HG03045 (cell line): ENCODE data around the gene DDX10.

Experiments
- ATAC-seq: cut with Tn5 transposase; IDR thresholded peaks from one replicate; pipeline ENCODE4 v1.9.1; 2021; ENCODE audit warnings: mild to moderate bottlenecking, moderate library complexity; ENCODE audit not compliant: unreplicated experiment

DDX10 gene

DNA sequence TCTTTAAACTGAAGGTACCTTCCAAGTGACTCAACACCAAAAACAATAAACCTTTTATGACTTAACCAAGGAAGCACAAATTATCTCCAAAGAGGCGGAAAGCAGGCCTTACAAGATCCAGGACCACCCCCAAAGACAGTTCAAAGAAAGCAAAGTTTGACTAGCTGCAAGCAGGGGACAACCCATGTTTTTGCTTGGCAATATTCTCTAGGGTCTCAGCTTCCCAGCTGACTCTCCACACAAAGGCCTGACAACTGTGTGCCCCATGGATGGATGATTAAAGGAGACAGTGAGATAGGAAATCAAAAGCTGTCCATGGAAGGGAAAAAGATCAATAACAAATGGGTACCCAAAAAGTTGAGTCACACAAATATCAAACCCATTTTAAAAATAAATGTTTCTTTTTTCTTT, 232.2 kb downstream of the DDX10 start:
- no peak for ATAC-seq

DNA sequence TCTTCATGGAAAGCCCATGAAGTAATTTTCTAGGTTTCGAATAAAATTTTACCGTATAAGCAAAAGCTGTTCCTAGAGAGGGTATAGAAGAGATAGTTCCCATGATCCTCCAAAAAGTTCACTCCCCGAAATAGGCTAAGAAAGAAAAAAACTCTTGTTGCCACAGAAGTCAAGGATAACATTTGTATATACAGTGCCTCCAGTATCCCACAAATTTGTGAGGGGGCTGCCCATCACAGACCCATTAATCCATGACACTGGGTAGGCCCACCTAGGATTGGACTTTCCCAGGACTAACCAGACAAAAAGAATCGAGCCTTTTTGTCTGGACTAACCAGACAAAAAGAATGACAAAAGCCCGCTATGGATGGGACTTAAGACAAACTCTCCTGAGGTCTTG, 233.0 kb downstream of the DDX10 start:
- no peak for ATAC-seq

DNA sequence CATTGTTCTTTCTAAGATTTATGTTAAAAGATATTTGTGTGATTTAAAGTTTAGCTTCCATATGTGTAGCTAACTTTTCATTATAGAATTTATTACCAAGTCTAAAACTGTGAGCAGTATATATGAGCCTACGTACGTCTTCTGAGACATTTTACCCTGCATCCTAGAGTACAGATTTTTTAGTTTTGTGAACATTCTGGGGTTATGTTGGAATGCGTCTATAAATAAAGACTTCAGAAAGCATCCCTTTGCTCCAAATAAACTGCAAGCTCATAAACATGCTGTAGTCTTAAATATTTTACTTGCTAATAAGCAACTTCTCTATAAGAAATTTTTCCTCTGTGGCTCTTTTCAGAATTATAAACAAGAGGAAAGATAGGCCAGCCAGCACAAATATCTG, 236.5 kb downstream of the DDX10 start:
- no peak for ATAC-seq

DNA sequence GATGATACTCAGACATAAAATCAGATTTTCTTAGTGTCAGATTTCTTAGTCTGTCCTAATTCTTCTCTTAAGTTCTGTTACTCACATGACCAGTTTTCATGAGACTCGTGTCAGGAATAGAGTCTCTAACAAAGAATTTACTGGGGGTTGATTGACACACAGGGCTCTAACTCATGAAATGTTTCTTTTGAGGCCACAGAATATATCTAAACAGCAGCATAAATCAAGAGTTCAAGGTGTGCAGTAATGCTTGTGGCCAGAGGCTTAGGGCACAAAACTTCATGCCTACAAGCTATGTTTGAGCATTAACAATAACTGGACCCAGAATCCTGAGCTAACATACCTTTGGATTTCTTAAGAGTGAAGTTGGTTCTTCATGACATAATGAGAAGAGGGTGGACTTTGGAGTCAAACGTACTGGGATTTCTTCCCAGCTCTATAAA, 237.2 kb downstream of the DDX10 start:
- ATAC-seq, result no peak

DNA sequence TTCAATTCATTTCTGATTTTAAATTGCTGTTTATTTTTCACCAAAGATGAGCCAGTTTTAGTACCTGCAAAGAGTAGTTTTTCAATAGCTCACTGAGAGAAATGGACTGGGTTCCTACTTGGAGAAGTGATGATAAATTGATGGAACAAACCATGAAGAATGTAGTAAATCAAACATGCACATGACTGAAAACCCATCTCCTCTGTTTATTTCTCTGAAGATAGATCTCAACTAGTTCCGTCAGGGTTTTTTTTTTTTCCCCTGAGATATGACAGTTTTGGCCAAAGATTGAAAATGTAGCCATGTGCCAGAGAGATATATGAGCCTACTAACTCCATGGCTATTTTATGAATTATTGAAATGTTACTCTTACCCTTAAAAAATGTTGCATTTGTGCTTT, 239.6 kb downstream of the DDX10 start:
- ATAC-seq, result no peak

DNA sequence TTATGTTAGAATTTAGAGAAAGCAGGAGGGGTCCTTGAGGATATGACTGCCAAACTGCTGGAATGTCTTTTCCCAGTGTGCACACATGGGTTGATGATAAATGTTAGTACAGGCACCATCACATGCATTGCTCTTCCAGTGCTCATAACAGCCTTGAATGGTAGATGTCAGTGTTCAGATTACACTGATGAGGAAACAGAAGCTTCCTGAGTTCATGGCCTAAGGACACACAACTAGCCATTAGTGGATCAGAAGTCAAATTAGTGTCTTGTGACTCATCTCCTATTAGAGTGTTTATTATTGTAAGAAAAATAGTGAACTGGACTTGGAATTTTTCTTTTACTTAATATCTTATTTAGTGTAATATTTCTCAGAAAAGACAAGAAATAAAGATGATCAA, 241.5 kb downstream of the DDX10 start:
- no peak for ATAC-seq

DNA sequence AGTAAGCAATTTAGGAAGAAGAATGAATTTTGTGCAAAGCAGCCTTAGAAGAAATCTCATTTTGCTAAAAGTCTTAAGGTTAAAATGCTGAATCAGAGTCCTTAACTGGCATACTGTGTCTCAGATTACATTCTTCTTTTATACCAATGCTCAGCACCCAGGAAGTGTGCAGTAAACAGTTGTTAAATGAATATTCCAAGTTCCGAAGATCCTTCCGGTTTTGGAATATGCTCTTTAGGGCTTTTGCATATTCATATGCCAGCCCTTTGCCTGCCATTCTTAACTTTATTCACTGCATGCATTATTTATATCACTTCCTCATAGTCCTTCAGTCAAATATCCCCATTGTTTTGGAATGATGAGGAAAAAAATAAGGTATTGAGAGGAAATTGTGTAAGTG, 242.0 kb downstream of the DDX10 start:
- no peak for ATAC-seq

DNA sequence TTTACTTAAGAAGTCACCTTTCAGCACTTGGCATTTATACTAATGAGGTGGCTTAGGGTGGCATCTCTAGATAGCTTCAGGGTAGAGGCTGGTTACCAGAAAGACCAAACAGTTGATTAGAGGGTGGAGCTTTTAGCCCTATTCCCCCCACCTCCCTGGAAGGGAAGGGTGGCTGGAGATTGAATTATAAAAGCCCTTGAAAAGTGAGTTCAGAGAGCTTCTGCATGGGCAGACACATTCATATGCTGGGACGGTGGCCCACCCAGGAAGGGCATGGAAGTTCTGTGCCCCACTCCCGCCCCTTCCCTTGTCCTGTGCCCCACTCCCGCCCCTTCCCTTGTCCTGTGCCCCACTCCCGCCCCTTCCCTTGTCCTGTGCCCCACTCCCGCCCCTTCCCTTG, 244.2 kb downstream of the DDX10 start:
- no peak for ATAC-seq

DNA sequence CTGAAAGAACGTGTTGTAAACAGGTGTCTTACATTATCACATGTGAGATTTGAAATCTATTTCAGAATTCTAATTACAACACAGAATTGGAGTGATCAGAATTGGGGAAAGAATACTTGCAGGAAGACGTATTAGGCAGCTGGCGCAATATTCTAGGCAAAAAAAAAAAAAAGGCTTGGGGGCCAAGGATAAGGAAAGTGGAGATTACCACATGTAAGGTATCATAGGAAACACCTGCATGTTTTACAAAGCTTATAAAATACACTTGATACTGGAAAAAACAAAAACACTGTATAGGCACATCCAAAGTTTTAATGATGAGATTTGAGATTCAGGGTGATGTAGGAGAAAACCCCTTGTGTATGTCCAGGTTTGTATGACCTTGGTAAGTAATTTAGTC, 245.1 kb downstream of the DDX10 start:
- no peak for ATAC-seq

DNA sequence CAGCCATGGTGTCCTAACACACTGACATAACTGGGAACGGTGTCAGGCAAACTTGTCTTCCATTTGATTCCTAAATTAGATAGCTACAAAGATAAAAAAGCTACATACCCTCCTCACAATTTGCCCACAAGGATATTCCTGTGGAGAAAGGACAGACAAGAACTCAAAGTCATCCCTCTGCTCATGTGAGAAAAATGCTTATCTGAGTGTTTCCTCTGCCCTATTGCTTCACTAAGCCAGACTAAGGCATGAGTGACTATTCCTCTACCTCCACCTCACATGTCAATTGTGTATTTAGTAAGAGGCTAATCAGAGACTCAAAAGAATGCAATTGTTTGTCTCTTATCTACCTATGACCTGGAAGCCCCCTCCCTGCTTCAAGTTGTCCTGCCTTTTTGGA, 247.7 kb downstream of the DDX10 start:
- no peak for ATAC-seq

DNA sequence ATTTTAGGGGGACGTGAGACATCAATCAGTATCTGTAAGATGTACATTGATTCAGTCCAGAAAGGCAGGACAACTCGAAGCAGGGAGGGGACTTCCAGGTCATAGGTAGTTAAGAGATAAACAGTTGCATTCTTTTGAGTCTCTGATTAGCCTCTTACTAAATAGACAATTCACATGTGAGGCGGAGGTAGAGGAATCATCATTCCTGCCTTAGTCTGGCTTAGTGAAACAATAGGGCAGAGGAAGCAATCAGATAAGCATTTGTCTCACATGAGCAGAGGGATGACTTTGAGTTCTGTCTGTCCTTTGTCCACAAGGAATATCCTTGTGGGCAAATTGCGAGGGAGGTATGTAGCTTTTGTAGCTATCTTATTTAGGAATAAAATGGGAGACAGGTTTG, 248.3 kb downstream of the DDX10 start:
- ATAC-seq, result no peak

DNA sequence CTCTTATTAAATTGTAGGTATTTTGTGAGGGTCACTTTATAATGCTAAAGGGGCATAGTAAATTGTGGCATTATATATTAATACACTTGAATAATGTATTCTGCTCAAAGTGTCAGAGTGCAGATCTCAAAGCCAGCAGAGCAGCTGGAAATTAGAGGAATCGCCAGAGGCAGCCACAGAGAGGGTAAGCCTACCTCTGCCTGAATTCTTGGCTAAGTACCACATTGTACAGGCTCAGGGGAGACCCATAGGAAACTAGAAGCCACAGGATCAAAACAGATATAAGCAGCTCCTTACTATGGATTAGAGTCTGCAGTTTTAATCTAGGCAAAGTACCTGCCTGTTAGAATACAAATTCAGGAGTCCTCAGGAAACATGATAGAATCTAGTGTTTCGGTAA, 249.3 kb downstream of the DDX10 start:
- ATAC-seq, result no peak

DNA sequence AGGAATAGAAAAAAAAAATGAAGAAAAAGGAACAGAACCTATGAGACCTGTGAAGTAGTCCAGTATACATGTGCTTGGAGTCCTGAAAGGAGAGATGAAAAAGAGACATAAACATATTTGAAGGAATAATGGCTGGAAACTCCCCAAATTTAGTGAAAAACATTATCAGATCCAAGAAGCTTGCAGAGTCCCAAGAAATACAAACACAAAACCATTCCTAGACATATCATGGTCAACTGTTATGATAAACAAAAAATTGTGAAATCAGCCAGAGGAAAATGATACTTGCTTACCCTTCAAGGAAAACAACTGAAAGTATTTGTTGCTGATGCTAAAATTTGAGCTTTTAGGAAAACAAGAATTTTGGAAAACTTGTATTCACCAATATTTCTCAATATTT, 250.1 kb downstream of the DDX10 start:
- no peak for ATAC-seq

DNA sequence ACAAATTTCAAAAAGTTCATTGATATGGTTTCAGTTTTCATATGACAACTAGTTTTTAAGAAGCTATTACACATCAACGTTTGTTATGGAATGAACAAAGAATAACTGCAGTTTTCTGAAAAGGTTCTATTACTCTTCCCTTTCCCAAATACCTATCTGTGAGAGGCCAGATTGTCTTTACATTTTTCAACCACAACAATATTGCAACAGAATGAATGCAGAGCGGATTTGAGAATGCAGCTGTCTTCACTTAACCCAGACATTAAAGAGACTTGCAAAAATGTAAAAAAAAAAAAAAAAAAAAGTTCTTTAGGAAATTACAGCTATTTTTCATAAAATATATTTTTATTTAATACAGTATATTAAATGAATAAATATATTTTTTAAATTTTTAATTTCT, 250.8 kb downstream of the DDX10 start:
- ATAC-seq, result no peak

DNA sequence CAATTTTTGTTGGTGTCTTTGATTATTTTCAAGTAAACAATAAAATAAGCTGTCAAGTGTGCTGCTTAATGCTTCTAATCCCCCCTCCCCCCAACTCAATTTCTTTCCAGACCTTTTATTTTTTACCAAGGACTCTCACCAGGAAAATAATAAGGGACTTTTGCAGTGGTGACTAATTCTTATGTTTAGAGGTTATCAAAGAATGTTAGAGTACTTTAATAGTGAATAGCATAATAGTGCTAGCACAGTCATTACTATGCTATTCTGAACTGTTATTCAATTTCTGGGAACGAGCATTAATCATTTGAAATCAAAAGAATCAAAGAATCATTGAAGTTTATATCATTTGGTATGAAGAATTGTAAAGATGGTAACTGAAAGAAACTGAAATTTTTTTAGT, 251.4 kb downstream of the DDX10 start:
- no peak for ATAC-seq

DNA sequence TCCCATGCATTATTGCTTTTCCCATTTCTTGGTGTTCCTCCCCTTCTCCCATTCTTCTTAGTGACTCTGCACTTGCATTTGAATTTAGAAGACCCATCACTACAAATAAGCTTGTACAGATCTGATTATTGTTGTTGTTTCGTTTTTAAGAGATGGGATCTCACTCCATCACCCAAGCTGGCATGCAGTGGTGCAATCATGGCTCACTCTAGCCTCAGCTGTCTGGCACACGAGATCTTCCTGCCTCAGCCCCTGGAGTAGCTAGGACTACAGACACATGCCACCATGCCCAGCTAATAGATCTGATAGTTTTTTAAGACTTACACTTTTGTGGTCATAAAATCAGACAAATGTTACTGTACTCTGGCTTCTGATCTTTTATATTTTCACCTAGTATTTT, 252.1 kb downstream of the DDX10 start:
- ATAC-seq, result no peak

DNA sequence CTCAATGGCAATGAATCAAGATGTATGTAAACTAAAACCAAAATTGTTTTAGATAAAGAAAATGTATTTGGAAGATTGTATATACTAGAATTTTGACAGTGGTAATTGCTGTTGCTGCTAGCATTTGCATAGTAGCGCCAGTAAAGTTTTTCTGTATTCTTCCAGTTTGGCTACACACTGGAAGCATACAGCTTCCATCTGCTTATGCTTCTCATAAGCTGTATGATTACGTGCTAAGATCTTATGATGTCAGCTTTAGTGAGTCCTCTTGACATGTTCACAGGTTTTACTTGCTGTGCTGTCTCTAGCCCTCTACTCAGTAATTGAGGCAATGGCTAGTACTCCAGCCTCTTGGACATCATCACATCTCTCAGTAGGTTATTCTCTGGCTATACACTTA, 256.3 kb downstream of the DDX10 start:
- no peak for ATAC-seq

DNA sequence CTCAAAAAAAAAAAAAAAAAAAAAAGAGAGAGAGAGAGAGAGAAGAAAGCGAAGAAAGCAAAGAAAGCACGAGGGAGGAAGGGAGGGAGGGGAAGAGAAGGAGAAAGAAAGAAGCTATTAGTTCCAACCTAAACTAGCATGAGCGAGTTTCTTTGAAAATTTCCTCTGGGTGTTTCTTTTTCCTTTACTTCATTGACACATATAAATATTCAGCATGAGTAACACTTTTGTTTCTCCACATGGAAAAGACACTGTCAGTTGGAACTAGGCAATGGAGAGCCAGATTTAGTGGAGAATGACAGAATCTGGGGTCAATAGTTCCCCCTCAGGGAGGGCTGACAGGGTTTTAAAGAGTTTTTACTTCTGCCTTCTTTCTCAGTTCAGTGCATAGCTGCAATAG, 257.4 kb downstream of the DDX10 start:
- no peak for ATAC-seq

DNA sequence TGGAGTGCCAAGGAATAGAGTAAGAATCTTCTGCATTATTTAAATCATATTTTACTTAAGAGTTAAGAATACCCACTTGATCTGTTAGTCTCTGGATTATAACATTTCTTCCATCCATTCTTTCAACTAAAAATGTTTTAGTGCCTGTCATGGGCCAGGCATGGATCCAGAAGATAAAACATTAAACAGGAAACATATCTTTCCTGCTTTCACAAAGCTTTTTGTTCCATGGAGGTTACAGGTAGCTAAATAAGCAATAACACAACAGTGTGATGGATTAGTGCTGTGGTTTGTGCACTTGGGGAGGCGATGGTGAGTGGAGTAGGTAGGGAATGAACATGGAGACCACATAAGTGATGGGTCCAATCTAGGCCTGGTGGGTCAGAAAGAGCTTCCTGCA, 258.5 kb downstream of the DDX10 start:
- no peak for ATAC-seq

DNA sequence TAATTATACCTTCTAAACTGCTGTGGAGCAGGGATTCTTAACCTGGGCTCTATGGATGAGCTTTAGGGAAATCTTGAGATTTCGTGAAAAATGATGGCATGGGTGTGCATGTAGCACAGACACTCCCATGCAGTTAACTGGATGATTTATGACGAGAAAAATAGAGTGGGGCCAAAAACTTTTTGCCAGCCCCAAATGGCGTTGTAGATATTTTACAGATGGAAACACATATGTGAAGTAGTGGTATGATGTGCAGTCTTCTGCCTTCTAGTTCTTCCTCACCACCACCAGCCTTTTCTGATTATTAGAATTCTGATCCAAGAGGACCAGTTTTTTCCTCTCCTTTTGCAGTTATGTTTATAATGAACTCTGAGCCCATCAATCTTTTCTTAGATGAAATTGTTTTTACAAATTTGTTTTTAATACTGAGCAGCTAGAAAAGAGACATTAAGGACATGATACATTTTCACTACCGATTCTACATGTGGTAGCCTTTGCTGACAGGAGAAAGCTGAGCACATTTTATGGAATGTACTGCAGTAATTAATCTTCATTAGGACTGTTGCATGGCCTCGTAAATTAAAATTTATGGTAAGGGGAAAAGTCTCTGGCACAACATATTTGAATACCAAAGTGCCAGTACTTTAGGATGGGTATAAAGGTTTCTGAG, 261.4 kb downstream of the DDX10 start:
- no peak for ATAC-seq

DNA sequence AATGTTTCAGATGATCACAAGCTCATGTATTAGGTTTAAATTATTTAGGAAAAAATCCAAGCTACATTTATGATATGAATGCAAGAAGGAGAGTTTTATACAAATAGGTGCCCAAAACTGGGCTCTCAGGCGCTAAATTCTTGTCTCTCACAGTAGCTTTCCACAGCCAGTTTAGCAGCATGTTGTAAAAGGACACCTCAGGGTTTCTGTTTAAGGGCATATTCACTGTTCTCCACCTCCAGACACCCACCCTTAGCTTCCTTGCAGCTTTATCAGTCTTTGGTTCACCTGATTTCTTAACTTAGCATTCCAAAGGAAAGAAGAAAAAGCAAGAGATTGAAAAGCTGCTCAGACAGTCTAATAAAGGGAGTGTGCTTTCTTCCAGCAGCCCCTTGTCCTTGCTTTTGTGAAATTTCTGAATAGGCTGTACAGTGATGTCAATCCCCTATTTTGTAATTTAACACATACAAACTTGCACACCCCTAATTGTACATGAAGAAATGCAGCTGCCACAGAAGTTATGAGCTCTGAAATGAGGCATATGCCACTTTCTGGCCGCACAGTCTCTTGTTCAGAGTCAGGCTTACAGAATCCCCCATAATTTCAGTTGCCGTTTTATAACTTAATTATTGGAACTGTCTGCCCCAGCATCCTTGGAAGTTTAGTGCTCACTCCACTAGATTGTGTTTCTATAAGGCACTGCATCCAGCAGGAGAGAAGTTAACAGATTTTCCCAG, 262.1 kb downstream of the DDX10 start:
- ATAC-seq, result no peak

DNA sequence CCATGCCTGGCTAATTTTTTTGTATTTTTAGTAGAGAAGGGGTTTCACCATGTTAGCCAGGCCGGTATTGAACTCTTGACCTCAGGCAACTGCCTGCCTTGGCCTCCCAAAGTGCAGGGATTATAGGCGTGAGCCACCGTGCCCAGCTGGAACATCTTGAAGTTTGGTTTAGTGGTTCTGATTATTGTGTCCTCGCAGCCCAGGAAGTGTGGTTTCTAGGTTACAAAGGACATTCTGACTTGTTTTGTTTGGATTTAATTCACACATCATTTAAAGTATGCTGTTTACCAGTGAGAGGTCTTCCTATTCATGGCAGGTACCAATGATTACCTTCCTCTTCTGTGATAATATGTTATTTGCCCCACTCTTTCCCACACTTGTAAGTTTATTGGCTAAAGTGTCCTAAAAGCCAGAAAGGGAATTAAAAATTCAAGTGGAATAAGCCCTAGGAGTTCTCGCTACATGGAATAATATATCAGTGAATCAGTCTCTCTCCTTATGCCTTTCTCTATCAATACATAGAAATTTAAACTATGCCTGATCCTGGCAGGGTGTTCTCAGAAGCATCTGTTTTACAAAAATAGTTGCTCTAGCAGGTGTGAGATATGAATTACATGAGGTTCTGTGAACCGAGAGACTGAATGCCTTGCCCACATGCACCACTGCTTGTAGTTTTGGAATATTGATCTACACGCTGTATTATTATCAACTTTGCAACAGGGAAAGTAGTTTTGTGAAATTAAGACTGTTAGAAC, 263.1 kb downstream of the DDX10 start:
- no peak for ATAC-seq
